Keratinocyte (primary cell): ENCODE measurements around the gene RPUSD3. TPM values are rescaled to one million over a fixed set of nuclear protein-coding genes. Genes with fewer than 3 reads are reported as not detected.

Experiments used
- DNase-seq: peaks from one replicate; pipeline ENCODE4 v3.0.0-alpha.2; 2011; ENCODE audit warnings: low read depth, missing footprints, low spot score
- FAIRE-seq: peaks from 2 replicates; lab custom pipeline; 2011; peaks lifted over from hg19 to GRCh38; lab: Jason Lieb, UNC
- H2AFZ ChIP-seq: 2 replicates; pipeline ENCODE4 v1.6.0; 2012; ENCODE audit warnings: low read length, control low read depth, inconsistent platforms; ENCODE audit not compliant: control insufficient read depth
- H3K27ac ChIP-seq: 2 replicates; pipeline ENCODE4 v1.5.1; 2011; ENCODE audit warnings: low read length; ENCODE audit not compliant: control insufficient read depth, insufficient read depth
- H3K27me3 ChIP-seq: 3 replicates; pipeline ENCODE4 v1.6.0; 2011; ENCODE audit warnings: low read length; ENCODE audit not compliant: control insufficient read depth, insufficient read depth; ENCODE audit errors: extremely low read depth
- H3K36me3 ChIP-seq, 2 experiments: 2 replicates in 1 of 2; 3 replicates in 1 of 2; pipeline ENCODE4 v1.5.1; 2011; ENCODE audit warnings: low read length in 2 of 2, mild to moderate bottlenecking in 1 of 2; ENCODE audit not compliant: control insufficient read depth in 2 of 2, insufficient read depth in 2 of 2; ENCODE audit errors: extremely low read depth in 1 of 2
- H3K4me1 ChIP-seq: 3 replicates; pipeline ENCODE4 v1.5.1; 2011; ENCODE audit warnings: low read length; ENCODE audit not compliant: control insufficient read depth, insufficient read depth; ENCODE audit errors: extremely low read depth
- H3K4me2 ChIP-seq: 3 replicates; pipeline ENCODE4 v1.6.0; 2011; ENCODE audit warnings: low read depth, low read length; ENCODE audit not compliant: control insufficient read depth, insufficient read depth; ENCODE audit errors: extremely low read depth
- H3K4me3 ChIP-seq, 3 experiments: fragments of 200-600 bp in 1 of 3; sonication (generic) in 1 of 3; 2 replicates in 2 of 3; 3 replicates in 1 of 3; pipeline ENCODE4 v1.5.1; 2011 to 2016; ENCODE audit warnings: low read length in 3 of 3, mild to moderate bottlenecking in 3 of 3, control low read depth in 2 of 3, inconsistent platforms in 1 of 3, low read depth in 1 of 3, mixed read lengths in 1 of 3, mixed run types in 1 of 3, moderate library complexity in 1 of 3; ENCODE audit not compliant: control insufficient read depth in 2 of 3, insufficient read depth in 2 of 3; ENCODE audit errors: extremely low read depth in 1 of 3
- H3K79me2 ChIP-seq: 2 replicates; pipeline ENCODE4 v1.6.0; 2012; ENCODE audit warnings: low read length; ENCODE audit not compliant: control insufficient read depth, insufficient read depth
- H3K9ac ChIP-seq: 3 replicates; pipeline ENCODE4 v1.6.0; 2011; ENCODE audit warnings: low read length; ENCODE audit not compliant: control insufficient read depth, insufficient read depth; ENCODE audit errors: extremely low read depth
- H3K9me1 ChIP-seq: 3 replicates; pipeline ENCODE4 v1.6.0; 2011; ENCODE audit warnings: low read length; ENCODE audit not compliant: control insufficient read depth, insufficient read depth; ENCODE audit errors: extremely low read depth
- H3K9me3 ChIP-seq: 2 replicates; pipeline ENCODE4 v1.5.1; 2012; ENCODE audit warnings: low read depth, low read length; ENCODE audit not compliant: control insufficient read depth
- H4K20me1 ChIP-seq: 3 replicates; pipeline ENCODE4 v1.6.0; 2011; ENCODE audit warnings: low read length; ENCODE audit not compliant: control insufficient read depth, insufficient read depth; ENCODE audit errors: extremely low read depth
- CTCF ChIP-seq, 3 experiments: IDR thresholded peaks in 1 of 3; conservative IDR thresholded peaks in 1 of 3; optimal IDR thresholded peaks in 1 of 3; 2 replicates in 2 of 3; 3 replicates in 1 of 3; pipeline versions ENCODE3 to v1.5.1; 2011; ENCODE audit warnings: low read length in 3 of 3, mild to moderate bottlenecking in 3 of 3, moderate library complexity in 2 of 3, control low read depth in 1 of 3, inconsistent platforms in 1 of 3; ENCODE audit not compliant: insufficient read depth in 2 of 3; ENCODE audit errors: extremely low read depth in 1 of 3
- EZH2 ChIP-seq: IDR thresholded peaks from one replicate; pipeline ENCODE4 v1.6.1; 2012; ENCODE audit warnings: inconsistent platforms, mild to moderate bottlenecking, low read length, moderate library complexity
- dilution Hi-C: fragments of 300-500 bp; cut with MboI; formaldehyde crosslinking; loops from one replicate; pipeline ENCODE4 v1.7.0; 2020; ENCODE audit warnings: low sequenced_read_pairs; ENCODE audit not compliant: extremely low pct_ligation_motif_present
- polyA plus RNA-seq, 5 experiments: library from polyadenylated mRNA; depleted of rRNA in 3 of 5; stranded (reverse) in 3 of 5; stranded (forward) in 1 of 5; unstranded in 1 of 5; fragments of >200 nt; gene quantifications; 1 replicate in 1 of 5; 2 replicates in 3 of 5; 3 replicates in 1 of 5; pipeline versions ENCODE4 v1.2.1 to v1.2.3, GENCODE V29; 2011 to 2012; ENCODE audit warnings: missing spikeins in 2 of 5, low read depth in 1 of 5, low replicate concordance in 1 of 5

Gene RPUSD3
- polyA plus RNA-seq, 1 donor (not counting 4 experiments of a cell fraction or from before 2014, with no cell fraction given), result 31.5 TPM

- TF ChIP-seq EZH2 (no peak), CTCF (optimal IDR thresholded peaks at IDR 0.05 in 1 of 3, IDR thresholded peaks at IDR 0.05 in 1 of 3, conservative IDR thresholded peaks at IDR 0.05 in 1 of 3; ENCODE audit: extremely low read depth in 1 of 3, insufficient read depth in 2 of 3, low read length in 3 of 3) (no peak)
- Histone ChIP-seq H3K4me2 (no peak overlapping the region), H3K36me3 (peaks cover 21 to 23% of the 10 kb centered on the region in 2 experiments), H3K9me3 (no peaks in the 10 kb centered on the region), H3K9ac (no peak overlapping the region), H3K9me1 (no peaks in the 10 kb centered on the region), H3K27ac (no peak overlapping the region), H4K20me1 (no peaks in the 10 kb centered on the region), H2AFZ (no peak overlapping the region), H3K27me3 (no peaks in the 10 kb centered on the region), H3K79me2 (no peaks in the 10 kb centered on the region), H3K4me3 (no peak overlapping the region), H3K4me1 (peaks cover 5% of the 10 kb centered on the region)
- FAIRE-seq, result no peak
- dilution Hi-C loops, result no loop called here
- DNase-seq, result no peak
Measured at GRCh38 chr3:9841015-9841414, 2.8 kb downstream of the RPUSD3 start.

- Histone ChIP-seq H3K9me3 (no peaks in the 10 kb centered on the region), H3K36me3 (peaks cover 25 to 37% of the 10 kb centered on the region in 2 experiments)
Measured at GRCh38 chr3:9838856-9839255, 5.0 kb downstream of the RPUSD3 start.

More at GRCh38 chr3:9838856-9839255, 5.0 kb downstream of the RPUSD3 start:
- H3K4me1 ChIP-seq, result no peaks in the 10 kb centered on the region
- H2AFZ ChIP-seq, result no peak overlapping the region
- no peaks in the 10 kb centered on the region for H3K79me2 ChIP-seq
- TF ChIP-seq CTCF (optimal IDR thresholded peaks at IDR 0.05 in 1 of 3, IDR thresholded peaks at IDR 0.05 in 1 of 3, conservative IDR thresholded peaks at IDR 0.05 in 1 of 3; ENCODE audit: extremely low read depth in 1 of 3, insufficient read depth in 2 of 3, low read length in 3 of 3), result no peak
- TF ChIP-seq EZH2, result no peak
- H3K4me3 ChIP-seq, result no peak overlapping the region
- H3K27me3 ChIP-seq, result no peaks in the 10 kb centered on the region
- H3K4me2 ChIP-seq, result no peak overlapping the region
- FAIRE-seq, result no peak
- H4K20me1 ChIP-seq, result no peaks in the 10 kb centered on the region
- H3K27ac ChIP-seq, result no peak overlapping the region
- H3K9me1 ChIP-seq, result no peaks in the 10 kb centered on the region
- DNase-seq, result no peak
- dilution Hi-C loops, result no loop called here
- no peak overlapping the region for H3K9ac ChIP-seq
